T-helper 1 cell treated with Interleukin-12 subunit alpha and Interleukin-12 subunit beta and Interleukin-4 antibody, amounts not matched to agents 30 μg/mL and 1 μg/mL, for 36 hours (primary cell): Measurements from ENCODE around the gene RIC8A.
A peak's percentile ranks its signal among the peaks of the same experiment; 100 is the strongest.
"Not testable (repeated sequence)": the region's sequence is repeated elsewhere in the genome, so short reads cannot be mapped to it uniquely, and the experiment has no call there.

Experiments
- H3K27ac Mint-ChIP-seq: one replicate; pipeline ENCODE4 v1.8.0; 2021; ENCODE audit warnings: mild to moderate bottlenecking, mixed read lengths
- H3K27me3 Mint-ChIP-seq: one replicate; pipeline ENCODE4 v1.8.0; 2021; ENCODE audit warnings: low read depth, mixed read lengths
- H3K36me3 Mint-ChIP-seq: one replicate; pipeline ENCODE4 v1.8.0; 2021; ENCODE audit warnings: low read depth, mixed read lengths
- H3K4me1 Mint-ChIP-seq: one replicate; pipeline ENCODE4 v1.8.0; 2021; ENCODE audit warnings: low read depth, mixed read lengths
- H3K4me3 Mint-ChIP-seq: one replicate; pipeline ENCODE4 v1.8.0; 2021; ENCODE audit warnings: mild to moderate bottlenecking, moderate library complexity, mixed read lengths
- H3K9me3 Mint-ChIP-seq: one replicate; pipeline ENCODE4 v1.8.0; 2021; ENCODE audit warnings: mixed read lengths

The RIC8A gene

DNA sequence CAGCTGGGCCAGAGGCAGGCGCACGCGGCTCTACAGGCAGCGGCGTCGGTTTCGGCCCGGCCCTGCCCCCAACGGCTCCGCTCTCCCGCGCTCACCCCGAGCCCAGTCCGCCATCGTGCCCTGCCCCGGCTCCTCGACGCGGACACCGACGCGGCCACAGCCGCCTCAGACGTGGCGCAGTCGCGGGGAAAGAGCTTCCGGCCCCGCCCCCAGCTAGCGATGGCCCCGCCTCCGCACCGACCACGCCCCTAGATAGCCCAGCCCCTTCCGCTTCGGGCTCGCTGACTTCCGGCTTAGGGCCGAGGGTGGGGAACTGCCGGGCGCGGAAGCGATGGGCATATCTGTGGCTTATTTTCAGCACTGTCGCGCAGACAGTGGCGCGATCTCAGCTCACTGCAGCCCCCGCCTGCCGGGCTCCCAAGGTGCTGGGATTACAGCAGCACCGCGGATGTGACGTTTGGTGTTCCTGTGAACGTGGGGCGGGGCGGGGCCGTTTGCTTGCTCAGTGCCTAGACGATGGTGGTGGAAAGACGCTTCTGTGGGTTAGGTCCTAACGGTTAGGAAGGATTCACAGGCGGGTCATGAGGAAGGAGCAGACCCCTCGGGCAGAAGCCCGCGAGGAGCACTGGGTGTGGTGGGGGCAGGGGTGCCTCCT is at the start of gene RIC8A, which contains the start of gene BET1L:
TSS of gene RIC8A (plus strand) at position 501 of the 655 bp plus-strand sequence. CDS start 1,147 bp downstream, outside the sequence.
TSS of gene BET1L (minus strand) at position 192 of the 655 bp plus-strand sequence. CDS start at position 114, 78 bp downstream.
- Mint-ChIP-seq H3K9me3 (no peaks in the 10 kb centered on the region), H3K4me3 (peak within 1 kb of the TSS; percentile 91), H3K36me3 (peaks cover 30% of the 10 kb centered on the region), H3K4me1 (peaks cover 30% of the 10 kb centered on the region), H3K27ac (peak within 1 kb of the TSS; percentile 97), H3K27me3 (no peaks in the 10 kb centered on the region)

DNA sequence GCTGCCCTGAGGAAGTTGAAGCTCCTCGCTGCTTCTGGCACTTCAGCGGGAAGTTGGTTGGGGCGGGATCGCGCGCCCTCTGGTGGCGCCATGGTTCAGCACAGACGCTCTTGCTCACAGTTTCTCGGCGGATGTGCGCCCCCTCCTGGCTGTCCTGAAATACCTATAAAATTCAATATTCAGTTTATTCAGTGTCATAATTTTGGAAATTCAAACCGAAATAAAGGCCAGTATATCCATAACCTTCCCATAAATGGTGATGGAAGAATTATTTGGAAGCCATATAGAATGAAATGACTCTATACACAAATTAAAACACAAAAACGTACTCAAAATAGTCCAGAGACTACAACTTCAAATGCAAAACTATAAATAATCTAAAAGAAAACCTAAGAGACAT is 27.3 kb upstream of the RIC8A start:
- H3K36me3 Mint-ChIP-seq, H3K4me1 Mint-ChIP-seq, H3K4me3 Mint-ChIP-seq, H3K9me3 Mint-ChIP-seq, H3K27me3 Mint-ChIP-seq, H3K27ac Mint-ChIP-seq: not testable (repeated sequence)

DNA sequence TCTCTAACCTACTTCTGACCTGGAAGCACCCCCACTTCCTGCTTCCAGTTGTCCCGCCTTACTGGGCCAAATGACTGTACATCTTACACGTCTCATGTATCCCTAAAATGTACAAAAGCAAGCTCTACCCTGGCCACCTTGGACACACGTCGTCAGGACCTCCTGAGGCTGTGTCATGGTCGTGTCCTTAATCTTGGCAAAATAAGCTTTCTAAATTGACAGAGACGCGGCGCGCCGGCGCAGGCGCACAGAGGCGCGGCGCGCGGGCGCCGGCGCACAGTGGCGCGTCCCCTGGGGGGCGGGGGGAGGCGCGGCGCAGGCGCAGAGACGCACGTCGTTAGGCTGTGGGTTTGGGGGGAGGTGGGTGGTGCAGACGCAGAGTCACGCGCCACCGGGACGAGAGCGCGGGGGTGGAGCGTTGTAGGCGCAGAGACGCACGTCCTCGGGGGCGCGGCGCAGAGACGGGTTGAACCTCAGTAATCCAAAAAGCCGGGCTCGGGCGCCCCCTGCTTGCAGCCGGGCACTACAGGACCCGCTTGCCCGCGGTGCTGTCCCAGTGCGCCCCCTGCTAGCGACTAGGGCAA is 18.2 kb upstream of the RIC8A start:
- not testable (repeated sequence) for H3K4me1 Mint-ChIP-seq, H3K27me3 Mint-ChIP-seq, H3K9me3 Mint-ChIP-seq, H3K4me3 Mint-ChIP-seq, H3K36me3 Mint-ChIP-seq, H3K27ac Mint-ChIP-seq

GRCh38 chr11:189843-190311 is 17.6 kb upstream of the RIC8A start:
- H3K27me3 Mint-ChIP-seq, H3K4me1 Mint-ChIP-seq, H3K36me3 Mint-ChIP-seq, H3K4me3 Mint-ChIP-seq, H3K9me3 Mint-ChIP-seq, H3K27ac Mint-ChIP-seq: not testable (repeated sequence)

GRCh38 chr11:190546-190945 is 17.0 kb upstream of the RIC8A start:
- H3K36me3 Mint-ChIP-seq, H3K9me3 Mint-ChIP-seq, H3K4me3 Mint-ChIP-seq, H3K4me1 Mint-ChIP-seq, H3K27ac Mint-ChIP-seq, H3K27me3 Mint-ChIP-seq: not testable (repeated sequence)

DNA sequence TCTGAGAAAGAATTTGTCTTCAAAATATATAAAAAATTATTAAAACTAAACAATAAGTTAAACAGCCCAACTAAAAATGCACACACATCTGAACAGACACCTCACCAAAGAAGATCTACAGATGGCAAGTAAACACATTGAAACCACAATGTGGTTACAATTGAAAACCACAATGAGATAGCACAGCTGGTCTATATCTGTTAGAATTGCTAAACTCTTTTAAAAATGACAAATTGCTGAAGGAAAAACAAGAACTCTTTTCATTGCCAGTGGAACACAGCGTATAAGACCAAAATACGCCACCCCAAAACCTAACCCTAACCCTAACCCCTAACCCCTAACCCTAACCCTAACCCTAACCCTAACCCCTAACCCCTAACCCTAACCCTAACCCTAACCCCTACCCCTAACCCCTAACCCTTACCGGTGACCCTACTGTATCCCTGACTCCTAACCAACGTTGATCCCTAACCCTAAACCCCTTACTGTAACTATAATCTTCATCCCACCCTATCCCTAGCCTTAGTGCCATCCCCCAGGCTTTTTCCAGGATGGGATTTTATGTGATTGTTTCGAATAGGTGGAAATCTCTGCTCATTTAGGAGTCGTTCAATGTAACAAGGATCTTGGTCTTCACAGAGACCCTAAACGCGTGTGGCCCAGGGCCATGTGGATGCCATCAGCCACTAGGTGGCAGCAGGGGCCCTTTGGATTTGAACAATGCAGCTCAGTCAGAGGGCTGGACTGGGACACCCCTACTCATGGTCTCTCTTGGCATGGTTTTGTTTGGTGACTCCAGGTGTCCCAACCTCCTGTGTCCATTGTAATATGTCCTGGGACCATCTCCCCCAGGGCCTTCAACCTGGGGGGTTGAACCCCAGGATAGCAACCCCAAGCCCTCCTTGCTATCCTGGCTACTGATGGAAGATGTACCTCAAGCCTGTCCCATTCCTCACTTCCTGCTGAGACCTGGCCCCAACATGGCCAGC is 15.7 kb upstream of the RIC8A start:
- Mint-ChIP-seq H3K27ac (peak overlapping the region; percentile 63), H3K4me3 (peak overlapping the region; percentile 35)
- H3K27me3 Mint-ChIP-seq, H3K9me3 Mint-ChIP-seq, H3K4me1 Mint-ChIP-seq, H3K36me3 Mint-ChIP-seq: not testable (repeated sequence)

- not testable (repeated sequence) for H3K9me3 Mint-ChIP-seq, H3K4me3 Mint-ChIP-seq, H3K36me3 Mint-ChIP-seq, H3K27me3 Mint-ChIP-seq, H3K4me1 Mint-ChIP-seq
- peak within 1 kb of the TSS; percentile 55 for H3K27ac Mint-ChIP-seq
Observed at GRCh38 chr11:192674-193128, 14.8 kb upstream of the RIC8A start, which contains the start of gene SCGB1C1. SCGB1C1 (plus strand) TSS chr11:193078; CDS start chr11:193100, 22 bp downstream.

GRCh38 chr11:193481-193880 is 14.0 kb upstream of the RIC8A start:
- H3K9me3 Mint-ChIP-seq, H3K36me3 Mint-ChIP-seq, H3K4me3 Mint-ChIP-seq, H3K4me1 Mint-ChIP-seq, H3K27ac Mint-ChIP-seq, H3K27me3 Mint-ChIP-seq: not testable (repeated sequence)

- no peak overlapping the region for H3K4me3 Mint-ChIP-seq
- H3K9me3 Mint-ChIP-seq: no peaks in the 10 kb centered on the region
- H3K36me3 Mint-ChIP-seq: no peaks in the 10 kb centered on the region
- H3K27me3 Mint-ChIP-seq: no peaks in the 10 kb centered on the region
- H3K4me1 Mint-ChIP-seq: peaks cover 7% of the 10 kb centered on the region
- H3K27ac Mint-ChIP-seq: no peak overlapping the region
Observed at GRCh38 chr11:196786-197731, 10.4 kb upstream of the RIC8A start.

- Mint-ChIP-seq H3K4me3 (no peak overlapping the region), H3K9me3 (no peaks in the 10 kb centered on the region), H3K27ac (no peak overlapping the region), H3K27me3 (no peaks in the 10 kb centered on the region), H3K36me3 (peaks cover under 1% of the 10 kb centered on the region), H3K4me1 (peaks cover 11% of the 10 kb centered on the region)
Observed at GRCh38 chr11:197741-198235, 9.7 kb upstream of the RIC8A start.

GRCh38 chr11:198236-198806 is 9.2 kb upstream of the RIC8A start:
- H3K4me3 Mint-ChIP-seq: no peak overlapping the region
- H3K36me3 Mint-ChIP-seq: peaks cover 5% of the 10 kb centered on the region
- H3K27ac Mint-ChIP-seq: no peak overlapping the region
- peaks cover 15% of the 10 kb centered on the region for H3K4me1 Mint-ChIP-seq
- H3K27me3 Mint-ChIP-seq: no peaks in the 10 kb centered on the region
- H3K9me3 Mint-ChIP-seq: no peaks in the 10 kb centered on the region

- Mint-ChIP-seq H3K4me1 (peaks cover 15% of the 10 kb centered on the region), H3K4me3 (no peak overlapping the region)
Observed at GRCh38 chr11:199004-199581, 8.4 kb upstream of the RIC8A start.

DNA sequence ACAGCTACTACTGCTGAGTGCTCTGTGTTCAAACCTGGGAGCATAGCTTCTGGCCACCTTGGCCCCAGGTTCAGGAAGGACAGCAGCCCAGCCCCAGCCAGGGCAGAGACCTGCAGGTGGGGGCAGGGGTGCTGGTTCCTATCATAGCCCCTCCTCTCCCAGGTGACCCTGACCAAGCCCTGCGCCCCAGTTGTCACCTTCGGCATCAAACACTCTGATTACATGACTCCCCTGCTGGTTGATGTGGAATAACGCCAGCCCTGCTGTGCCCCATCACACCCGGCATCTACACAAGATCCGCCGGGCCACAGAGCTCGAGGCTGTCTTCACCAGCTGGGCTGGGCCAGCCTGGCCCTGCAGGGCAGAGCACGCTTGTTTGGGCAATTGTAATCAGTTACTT is 7.7 kb upstream of the RIC8A start:
- Mint-ChIP-seq H3K27me3 (no peaks in the 10 kb centered on the region), H3K9me3 (no peaks in the 10 kb centered on the region), H3K27ac (no peak overlapping the region), H3K36me3 (peaks cover 12% of the 10 kb centered on the region), H3K4me3 (no peak overlapping the region), H3K4me1 (peaks cover 15% of the 10 kb centered on the region)

More at GRCh38 chr11:199004-199581, 8.4 kb upstream of the RIC8A start:
- H3K27me3 Mint-ChIP-seq: no peaks in the 10 kb centered on the region
- no peaks in the 10 kb centered on the region for H3K9me3 Mint-ChIP-seq
- peaks cover 12% of the 10 kb centered on the region for H3K36me3 Mint-ChIP-seq
- H3K27ac Mint-ChIP-seq: no peak overlapping the region
